GM23338 (cell line): ENCODE results near the gene KRTAP1-3. TPM values are rescaled to one million over a fixed set of nuclear protein-coding genes. Genes with fewer than 3 reads are reported as not detected.

ENCODE experiments used
- ATAC-seq: fragments of 200-7000 bp; cut with Tn5 transposase; 3 replicates; pipeline ENCODE4 v1.9.1; 2020
- DNase-seq: peaks from one replicate; pipeline ENCODE4 v3.0.0-alpha.2; 2015; ENCODE audit warnings: low spot score
- H2AFZ ChIP-seq: fragments of 200-600 bp; sonication (generic); 2 replicates; pipeline ENCODE4 v1.8.0; 2016; ENCODE audit warnings: antibody characterized with exemption, mild to moderate bottlenecking, moderate library complexity
- H3F3A ChIP-seq: fragments of 200-600 bp; sonication (generic); replicated peaks from 2 replicates; pipeline ENCODE4 v1.8.0; 2017; ENCODE audit warnings: antibody characterized with exemption, mixed run types, low read depth
- H3K27ac ChIP-seq: fragments of 200-600 bp; sonication (generic); 2 replicates; pipeline ENCODE4 v1.6.1; 2016; ENCODE audit warnings: low read depth
- H3K27me3 ChIP-seq: fragments of 200-600 bp; sonication (generic); 2 replicates; pipeline ENCODE4 v1.8.0; 2016; ENCODE audit warnings: mild to moderate bottlenecking, mixed run types, moderate library complexity; ENCODE audit not compliant: insufficient read depth
- H3K36me3 ChIP-seq: fragments of 200-600 bp; sonication (generic); 2 replicates; pipeline ENCODE4 v1.8.0; 2016; ENCODE audit warnings: mild to moderate bottlenecking; ENCODE audit not compliant: insufficient read depth
- H3K4me1 ChIP-seq: fragments of 200-600 bp; sonication (generic); 2 replicates; pipeline ENCODE4 v1.8.0; 2016; ENCODE audit warnings: mild to moderate bottlenecking, moderate library complexity; ENCODE audit not compliant: insufficient read depth
- H3K4me2 ChIP-seq: fragments of 200-600 bp; sonication (generic); 2 replicates; pipeline ENCODE4 v1.7.1; 2017; ENCODE audit warnings: mixed run types
- H3K4me3 ChIP-seq: fragments of 200-600 bp; sonication (generic); 2 replicates; pipeline ENCODE4 v1.6.1; 2016; ENCODE audit warnings: mixed run types
- H3K79me2 ChIP-seq: fragments of 200-600 bp; sonication (generic); replicated peaks from 2 replicates; pipeline ENCODE4 v1.8.0; 2017; ENCODE audit warnings: mild to moderate bottlenecking; ENCODE audit not compliant: insufficient read depth
- H3K9me2 ChIP-seq: fragments of 200-600 bp; sonication (generic); 2 replicates; pipeline ENCODE4 v1.8.0; 2017; ENCODE audit not compliant: insufficient read depth
- H4K20me1 ChIP-seq: fragments of 200-600 bp; sonication (generic); replicated peaks from 2 replicates; pipeline ENCODE4 v1.8.0; 2017; ENCODE audit warnings: mild to moderate bottlenecking; ENCODE audit not compliant: insufficient read depth
- H3K27ac Mint-ChIP-seq: 2 replicates; pipeline ENCODE4 v1.8.0; 2020; ENCODE audit warnings: inconsistent platforms, mild to moderate bottlenecking, moderate library complexity, mixed read lengths
- H3K27me3 Mint-ChIP-seq: 3 replicates; pipeline ENCODE4 v1.8.0; 2022; ENCODE audit warnings: low read depth, mild to moderate bottlenecking, moderate library complexity, mixed read lengths, inconsistent platforms; ENCODE audit not compliant: insufficient read depth, poor library complexity
- H3K36me3 Mint-ChIP-seq: 3 replicates; pipeline ENCODE4 v1.8.0; 2021; ENCODE audit warnings: low read depth, mild to moderate bottlenecking, inconsistent platforms, moderate library complexity, mixed read lengths
- H3K4me1 Mint-ChIP-seq: 3 replicates; pipeline ENCODE4 v1.8.0; 2020; ENCODE audit warnings: mild to moderate bottlenecking, inconsistent platforms, mixed read lengths
- H3K4me3 Mint-ChIP-seq: 3 replicates; pipeline ENCODE4 v1.8.0; 2021; ENCODE audit warnings: moderate library complexity, mild to moderate bottlenecking, inconsistent platforms, mixed read lengths
- H3K9me3 Mint-ChIP-seq: 3 replicates; pipeline ENCODE4 v1.8.0; 2020; ENCODE audit warnings: moderate library complexity, mild to moderate bottlenecking, inconsistent platforms, mixed read lengths
- CREB1 ChIP-seq: fragments of 250-450 bp; sonication (Bioruptor Pico); IDR thresholded peaks from 2 replicates; pipeline ENCODE4 v1.5.0; 2020; ENCODE audit warnings: low read depth, mild to moderate bottlenecking, moderate library complexity
- ETS1 ChIP-seq: IDR thresholded peaks from 2 replicates; pipeline ENCODE4 v1.6.1; 2016; ENCODE audit warnings: antibody characterized with exemption
- EZH2 ChIP-seq: fragments of 200-600 bp; sonication (generic); IDR thresholded peaks from one replicate; pipeline ENCODE4 v1.8.0; 2017; ENCODE audit warnings: antibody characterized with exemption, mild to moderate bottlenecking, low read depth; ENCODE audit not compliant: unreplicated experiment
- EZH2phosphoT487 ChIP-seq: fragments of 200-600 bp; sonication (generic); IDR thresholded peaks from one replicate; pipeline ENCODE4 v1.8.1; 2018; ENCODE audit warnings: antibody characterized with exemption; ENCODE audit not compliant: unreplicated experiment
- JUNB ChIP-seq: IDR thresholded peaks from one replicate; pipeline ENCODE4 v1.6.1; 2016; ENCODE audit warnings: antibody characterized with exemption; ENCODE audit not compliant: unreplicated experiment
- NANOG ChIP-seq: IDR thresholded peaks from 2 replicates; pipeline ENCODE4 v1.6.1; 2016; ENCODE audit warnings: antibody characterized with exemption, borderline replicate concordance
- POLR2AphosphoS5 ChIP-seq: IDR thresholded peaks from 2 replicates; pipeline ENCODE4 v1.6.1; 2016; ENCODE audit warnings: antibody characterized with exemption, low read depth
- REST ChIP-seq: IDR thresholded peaks from one replicate; pipeline ENCODE4 v1.6.1; 2018; ENCODE audit warnings: antibody characterized with exemption; ENCODE audit not compliant: unreplicated experiment
- STAT1 ChIP-seq: IDR thresholded peaks from one replicate; pipeline ENCODE4 v1.6.1; 2016; ENCODE audit warnings: antibody characterized with exemption; ENCODE audit not compliant: unreplicated experiment
- ZNF331 ChIP-seq: fragments of 250-450 bp; sonication (Bioruptor Pico); IDR thresholded peaks from 2 replicates; pipeline ENCODE4 v1.5.0; 2020; ENCODE audit warnings: low read depth, mild to moderate bottlenecking, moderate library complexity
- ZNF462 ChIP-seq: fragments of 250-450 bp; sonication (Bioruptor Pico); IDR thresholded peaks from 2 replicates; pipeline ENCODE4 v1.5.0; 2020; ENCODE audit warnings: mild to moderate bottlenecking, moderate library complexity
- polyA plus RNA-seq: library from polyadenylated mRNA; unstranded; fragments of >200 nt; fragmentation: Nextera tagmentation; extraction: Ambion mirVana; gene quantifications from 2 replicates; pipeline ENCODE4 v1.2.1, GENCODE V29; 2016
- total RNA-seq: library from RNA; depleted of rRNA; stranded (reverse); fragments of >200 nt; shearing (Covaris generic); gene quantifications from 2 replicates; pipeline ENCODE4 v1.2.3, GENCODE V29; 2014

KRTAP1-3 gene
- total and polyA plus RNA-seq, 2 experiments from 2014 or later: not detected

GRCh38 chr17:41037853-41038350 lies 3.2 kb upstream of the KRTAP1-3 start:
- ATAC-seq: peak; percentile 57
- Mint-ChIP-seq H3K9me3 (no peaks in the 10 kb centered on the region), H3K27me3 (peaks cover 2% of the 10 kb centered on the region), H3K4me3 (no peak overlapping the region), H3K4me1 (peaks cover 25% of the 10 kb centered on the region), H3K27ac (0 out of 2 replicates have a peak overlapping the region, but pooled peaks have one; percentile 36), H3K36me3 (no peaks in the 10 kb centered on the region)
- H3K4me3 ChIP-seq: no peak overlapping the region
- H3K27me3 ChIP-seq: no peaks in the 10 kb centered on the region
- no peak for TF ChIP-seq CREB1 (CRISPR knock-in tag)
- no peak for TF ChIP-seq JUNB
- TF ChIP-seq ZNF331: no peak
- TF ChIP-seq REST: no peak
- no peak for TF ChIP-seq POLR2AphosphoS5
- TF ChIP-seq EZH2phosphoT487: no peak
- TF ChIP-seq ZNF462 (CRISPR knock-in tag): no peak
- TF ChIP-seq ETS1: no peak
- no peak for TF ChIP-seq STAT1
- TF ChIP-seq NANOG: no peak
- TF ChIP-seq EZH2: no peak
- no peak overlapping the region for H3K27ac ChIP-seq
- no peaks in the 10 kb centered on the region for H3F3A ChIP-seq
- peak; percentile 41 for DNase-seq
- H4K20me1 ChIP-seq: no peaks in the 10 kb centered on the region
- no peaks in the 10 kb centered on the region for H3K9me2 ChIP-seq
- H3K4me2 ChIP-seq: peak overlapping the region; percentile 13
- no peaks in the 10 kb centered on the region for H3K36me3 ChIP-seq
- no peaks in the 10 kb centered on the region for H3K79me2 ChIP-seq
- H3K4me1 ChIP-seq: peaks cover 25% of the 10 kb centered on the region
- H2AFZ ChIP-seq: no peak overlapping the region
